Neural progenitor cell (in vitro differentiated cells): ENCODE data around the gene SLC14A1.

Experiments used
- CTCF ChIP-seq: fragments of 200-600 bp; sonication (generic); IDR thresholded peaks from 2 replicates; pipeline ENCODE4 v1.5.1; 2017; ENCODE audit warnings: antibody characterized with exemption, mild to moderate bottlenecking
- EZH2 ChIP-seq: fragments of 200-600 bp; sonication (generic); IDR thresholded peaks from 2 replicates; pipeline ENCODE4 v1.6.1; 2017; ENCODE audit warnings: antibody characterized with exemption, mild to moderate bottlenecking, moderate library complexity
- EZH2phosphoT487 ChIP-seq: fragments of 200-600 bp; sonication (generic); IDR thresholded peaks from 2 replicates; pipeline ENCODE4 v1.6.1; 2017; ENCODE audit warnings: antibody characterized with exemption

- TF ChIP-seq CTCF: no peak
- no peak for TF ChIP-seq EZH2phosphoT487
- TF ChIP-seq EZH2: no peak
Observed at GRCh38 chr18:45765796-45766195, 41.8 kb downstream of the SLC14A1 start.
